Measurements from ENCODE around the gene GNB5.

DNA sequence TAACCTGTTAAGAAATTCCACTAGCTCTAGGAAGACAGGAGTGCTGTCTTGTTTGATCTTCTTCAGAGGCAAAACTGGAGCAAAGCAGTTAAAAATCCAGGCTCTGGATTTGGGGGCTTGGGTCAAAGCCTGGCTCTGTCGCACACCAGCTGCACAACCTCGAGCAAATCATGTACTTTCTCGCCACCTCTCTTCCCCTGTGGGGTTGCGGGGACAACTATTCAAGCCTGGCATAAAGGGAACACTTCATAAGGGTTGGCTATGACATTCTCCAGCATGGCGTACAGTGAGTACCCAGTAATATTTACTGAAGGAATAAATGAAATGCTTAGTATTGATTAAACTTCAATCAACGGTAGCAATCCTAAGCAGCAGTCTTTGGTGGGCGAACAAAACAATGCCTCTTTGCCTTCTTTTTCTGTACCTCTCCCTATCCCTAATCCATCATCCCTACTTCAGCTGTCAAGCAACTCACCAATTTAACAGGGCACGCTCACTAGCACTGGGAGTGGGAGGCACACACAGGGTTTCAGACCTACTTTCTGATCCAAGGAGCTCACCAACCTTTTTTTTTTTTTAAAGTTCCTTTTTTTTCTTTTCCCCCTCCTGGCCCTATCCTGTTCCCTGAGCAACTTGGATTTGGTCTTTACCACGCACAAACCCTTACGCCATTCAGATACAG lies 33.0 kb downstream of the GNB5 start:
- TF ChIP-seq POLR2A (IDR thresholded peaks at IDR 0.05; ENCODE audit: low read depth, low read length) (no peak), TAF1 (IDR thresholded peaks at IDR 0.05; ENCODE audit: borderline replicate concordance, low read depth, low read length) (no peak)

Data from GM12892 (cell line).